IPS-20b (cell line): Measurements from ENCODE around the gene ROCK2.
A peak's percentile ranks its signal among the peaks of the same experiment; 100 is the strongest.

Source experiments
- H3K27ac ChIP-seq: one replicate; pipeline ENCODE4 v1.5.1; 2013; ENCODE audit warnings: low read length
- H3K27me3 ChIP-seq: 2 replicates; pipeline ENCODE4 v1.6.1; 2013; ENCODE audit warnings: mild to moderate bottlenecking, low read length, inconsistent platforms; ENCODE audit not compliant: insufficient read depth
- H3K36me3 ChIP-seq: 2 replicates; pipeline ENCODE4 v1.6.1; 2013; ENCODE audit warnings: low read depth, mild to moderate bottlenecking, inconsistent platforms, low read length, moderate library complexity; ENCODE audit not compliant: insufficient read depth
- H3K4me1 ChIP-seq: 2 replicates; pipeline ENCODE4 v1.6.1; 2013; ENCODE audit warnings: mild to moderate bottlenecking, control low read depth, inconsistent platforms, low read length, moderate library complexity; ENCODE audit not compliant: insufficient read depth
- H3K4me3 ChIP-seq: 2 replicates; pipeline ENCODE4 v1.5.1; 2013; ENCODE audit warnings: mild to moderate bottlenecking, low read length, inconsistent platforms
- H3K9ac ChIP-seq: 2 replicates; pipeline ENCODE4 v1.6.1; 2013; ENCODE audit warnings: low read depth, mild to moderate bottlenecking, inconsistent platforms, low read length, moderate library complexity
- H3K9me3 ChIP-seq: 2 replicates; pipeline ENCODE4 v1.6.1; 2013; ENCODE audit warnings: mild to moderate bottlenecking, low read depth, low read length, inconsistent platforms; ENCODE audit not compliant: insufficient read depth

ROCK2 gene

DNA sequence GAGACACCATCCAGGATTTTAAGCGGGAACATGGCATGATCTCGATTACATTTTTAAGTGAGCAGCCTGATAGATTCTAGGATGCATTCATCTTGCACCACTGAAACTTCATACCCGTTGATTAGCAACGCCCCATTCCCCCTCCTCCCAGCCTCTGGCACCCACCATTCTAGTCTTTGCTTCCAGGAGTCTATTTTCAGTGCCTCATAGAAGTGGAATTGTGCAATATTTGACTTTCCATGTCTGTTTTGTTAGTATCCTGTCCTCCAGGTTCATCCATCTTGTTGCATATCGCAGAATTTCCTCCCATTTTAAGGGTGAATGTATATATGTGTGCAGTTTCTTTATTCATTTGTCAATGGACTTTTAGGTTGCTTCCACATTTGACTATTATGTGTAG is 210.1 kb downstream of the ROCK2 start:
- Histone ChIP-seq H3K9me3 (no peaks in the 10 kb centered on the region), H3K4me3 (no peak overlapping the region), H3K4me1 (no peaks in the 10 kb centered on the region), H3K27me3 (peaks cover 11% of the 10 kb centered on the region; the same call in 1 of the 2 replicates), H3K36me3 (no peaks in the 10 kb centered on the region), H3K27ac (no peak overlapping the region), H3K9ac (no peak overlapping the region)

DNA sequence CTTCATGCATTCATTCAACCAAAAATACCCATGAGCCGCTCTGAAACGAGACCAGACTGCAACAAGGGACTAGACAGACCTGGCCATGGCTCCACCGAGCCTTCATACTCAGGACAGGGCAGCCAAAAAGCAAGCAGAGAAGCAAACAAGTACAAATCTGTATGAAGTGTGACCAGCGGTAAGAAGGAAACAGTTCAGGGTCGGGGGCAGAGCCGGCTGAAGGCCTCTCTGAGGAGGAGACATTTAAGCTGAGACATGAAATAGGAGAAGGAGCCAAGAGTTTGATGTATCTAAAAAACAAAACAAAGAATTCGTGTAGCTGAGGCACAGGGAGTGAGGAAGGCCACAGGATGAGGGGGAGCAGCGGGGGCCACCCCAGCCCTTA is 210.5 kb downstream of the ROCK2 start:
- Histone ChIP-seq H3K4me1 (no peaks in the 10 kb centered on the region), H3K27ac (no peak overlapping the region), H3K9ac (no peak overlapping the region), H3K36me3 (no peaks in the 10 kb centered on the region), H3K9me3 (no peaks in the 10 kb centered on the region), H3K27me3 (peaks cover 12% of the 10 kb centered on the region; the same call in 1 of the 2 replicates), H3K4me3 (peak overlapping the region; percentile 66)

DNA sequence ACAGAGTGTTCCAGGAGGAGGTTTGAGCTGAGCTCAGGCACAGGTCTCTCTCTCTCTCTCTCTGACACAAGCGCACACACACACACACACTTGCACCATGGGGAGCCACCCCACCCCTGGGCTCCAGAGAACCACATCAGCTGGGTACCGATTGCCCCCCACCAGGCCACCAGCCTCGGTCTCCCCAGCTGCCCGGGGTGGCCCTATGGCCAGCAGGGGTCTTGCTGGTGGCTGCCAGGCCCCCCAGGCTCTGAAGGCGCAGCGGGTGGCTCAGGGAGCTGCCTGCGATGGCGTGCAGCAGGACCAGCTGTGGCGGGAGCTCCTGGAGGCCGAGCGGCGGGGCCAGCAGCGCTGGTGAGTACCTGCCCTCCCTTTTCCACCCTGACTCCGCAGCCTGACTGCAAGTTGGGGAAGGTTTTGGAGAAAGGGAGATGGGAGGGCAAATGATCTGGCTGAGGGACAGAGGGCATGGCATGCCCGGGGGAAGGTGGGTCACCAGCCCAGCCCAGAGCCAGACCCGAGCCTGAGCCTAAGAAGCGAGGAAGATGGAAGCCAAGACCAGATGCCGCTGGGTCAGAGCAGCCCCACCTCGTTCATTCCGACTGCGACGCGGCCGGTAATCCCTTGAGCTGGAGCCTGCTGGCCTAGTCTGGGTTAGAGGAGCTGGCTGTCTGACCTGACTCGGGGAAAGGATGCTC is 211.0 kb downstream of the ROCK2 start:
- Histone ChIP-seq H3K9me3 (no peaks in the 10 kb centered on the region), H3K9ac (peak overlapping the region; percentile 56; the same call in 1 of the 2 replicates), H3K36me3 (no peaks in the 10 kb centered on the region), H3K4me1 (no peaks in the 10 kb centered on the region), H3K27me3 (peaks cover 12% of the 10 kb centered on the region), H3K4me3 (peak overlapping the region; percentile 66), H3K27ac (no peak overlapping the region)

DNA sequence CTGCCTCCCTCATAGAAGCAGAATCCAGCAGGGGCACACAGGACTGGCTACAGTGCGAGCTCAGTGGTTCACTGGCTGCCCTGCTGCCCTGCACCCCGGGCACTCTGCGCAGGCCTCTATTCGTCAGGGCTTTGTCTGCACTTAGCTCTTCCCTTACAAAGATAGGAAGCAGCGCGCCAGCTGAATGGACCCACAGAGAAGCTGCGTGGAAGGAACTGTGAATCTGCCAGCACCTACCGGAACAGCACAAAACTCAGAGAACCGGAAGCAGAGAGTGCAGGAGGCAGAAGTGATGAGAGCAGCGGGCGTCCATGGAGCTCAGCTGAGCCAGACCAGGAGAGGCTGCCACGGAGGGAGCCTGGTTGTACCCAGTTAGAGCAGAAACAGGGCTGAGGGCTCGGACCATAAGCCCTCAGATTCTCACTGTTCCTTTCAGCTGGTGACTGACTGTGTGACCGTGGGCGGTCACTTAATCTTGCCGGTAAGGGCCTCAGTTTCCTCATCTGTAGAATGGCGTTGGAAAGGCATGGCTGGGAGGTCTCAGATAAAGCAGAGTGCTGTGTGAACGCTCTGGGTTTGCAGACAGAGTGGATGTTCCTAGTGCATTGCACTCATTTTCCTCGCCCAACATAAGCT is 212.3 kb downstream of the ROCK2 start:
- no peaks in the 10 kb centered on the region for H3K4me1 ChIP-seq
- peak overlapping the region; percentile 66; the same call in 1 of the 2 replicates for H3K4me3 ChIP-seq
- H3K27ac ChIP-seq: no peak overlapping the region
- H3K9ac ChIP-seq: no peak overlapping the region
- no peaks in the 10 kb centered on the region for H3K36me3 ChIP-seq
- no peaks in the 10 kb centered on the region for H3K9me3 ChIP-seq
- peaks cover 12% of the 10 kb centered on the region for H3K27me3 ChIP-seq

DNA sequence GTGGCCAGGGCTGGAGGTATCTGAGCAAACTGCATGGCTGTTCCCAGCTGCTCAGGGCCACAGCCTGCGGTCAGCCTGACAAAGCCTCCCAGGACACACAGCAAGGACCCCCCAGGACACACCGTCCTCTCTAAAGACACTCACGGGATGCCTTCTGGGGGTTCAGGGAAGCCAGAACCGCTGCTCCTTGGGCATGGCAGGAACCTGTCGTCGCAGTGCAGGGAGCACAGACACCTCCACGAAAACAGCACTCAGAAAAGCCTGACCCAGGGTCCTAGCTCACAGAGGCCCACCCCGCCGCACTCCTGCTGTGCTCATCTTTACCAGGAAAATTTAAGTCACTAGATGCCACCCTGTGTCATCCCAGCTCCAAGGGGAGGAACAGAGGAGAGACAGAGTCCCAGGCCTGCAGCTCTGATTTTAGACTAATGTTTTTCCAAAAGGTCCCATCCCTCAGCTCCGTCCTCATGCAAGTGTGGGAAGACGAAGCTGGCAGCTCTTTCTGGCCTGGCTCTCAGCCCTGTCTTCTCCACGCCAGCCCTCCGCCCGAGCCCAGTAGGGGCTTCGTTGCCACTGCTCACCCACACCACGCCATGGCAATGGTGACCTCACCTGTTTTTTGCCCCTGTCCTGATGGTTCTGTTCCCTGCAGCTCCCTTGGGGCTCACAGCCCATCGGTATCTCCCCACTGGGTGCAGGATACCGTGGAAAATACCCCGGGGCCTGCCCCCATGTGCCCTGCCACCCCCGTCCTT is 213.1 kb downstream of the ROCK2 start:
- no peak overlapping the region for H3K4me3 ChIP-seq
- H3K9ac ChIP-seq: no peak overlapping the region

More for the DNA sequence above, 213.1 kb downstream of the ROCK2 start:
- Histone ChIP-seq H3K27me3 (peaks cover 12% of the 10 kb centered on the region), H3K9me3 (no peaks in the 10 kb centered on the region), H3K36me3 (no peaks in the 10 kb centered on the region), H3K27ac (no peak overlapping the region), H3K4me1 (no peaks in the 10 kb centered on the region)
